ENCODE measurements around the gene CFTR.
"Not testable (repeated sequence)": the region's sequence is repeated elsewhere in the genome, so short reads cannot be mapped to it uniquely, and the experiment has no call there.

GRCh38 chr7:117460815-117461214, 19.0 kb upstream of the CFTR start:
- not testable (repeated sequence) for TF ChIP-seq POLR2A, CTCF (IDR thresholded peaks at IDR 0.05)

Measured in transverse colon (tissue), 3 donors.